Urinary bladder (tissue), 4 donors: Measurements from ENCODE around the gene RBM23. TPM values are rescaled to one million over a fixed set of nuclear protein-coding genes. Genes with fewer than 3 reads are reported as not detected.
"Not testable (repeated sequence)": the region's sequence is repeated elsewhere in the genome, so short reads cannot be mapped to it uniquely, and the experiment has no call there.

Experiments
- DNase-seq: peaks from one replicate; pipeline ENCODE4 v3.0.0-alpha.2; 2015; ENCODE audit errors: extremely low spot score
- H3K27ac ChIP-seq: one replicate; pipeline ENCODE4 v1.5.1; 2013; ENCODE audit warnings: low read depth, mild to moderate bottlenecking, moderate library complexity
- H3K36me3 ChIP-seq: one replicate; pipeline ENCODE4 v1.6.1; 2013; ENCODE audit warnings: mild to moderate bottlenecking, moderate library complexity; ENCODE audit not compliant: insufficient read depth
- H3K4me1 ChIP-seq: one replicate; pipeline ENCODE4 v1.6.1; 2013; ENCODE audit warnings: mild to moderate bottlenecking, moderate library complexity; ENCODE audit not compliant: insufficient read depth
- H3K4me3 ChIP-seq: one replicate; pipeline ENCODE4 v1.5.1; 2013; ENCODE audit warnings: low read depth, low read length
- WGBS: extraction: QIAGEN DNeasy Blood & Tissue Kit; methylation state at CpG from one replicate; pipeline ENCODE4 v1.1.7; 2013; 5-methylcytosine and 5-hydroxymethylcytosine counted together
- polyA plus RNA-seq: library from polyadenylated mRNA; stranded (reverse); fragments of 200-250 nt; gene quantifications from one replicate; pipeline ENCODE4 v1.2.3, GENCODE V29; 2013
- total RNA-seq: library from RNA; depleted of rRNA; stranded (reverse); fragments of >200 nt; gene quantifications from one replicate; pipeline ENCODE4 v1.2.3, GENCODE V29; 2014
- donor health status: healthy with polysubstance abuse.
- donor health status: healthy.

Gene RBM23
- total and polyA plus RNA-seq, 2 donors = 65.0 to 101 TPM

DNA sequence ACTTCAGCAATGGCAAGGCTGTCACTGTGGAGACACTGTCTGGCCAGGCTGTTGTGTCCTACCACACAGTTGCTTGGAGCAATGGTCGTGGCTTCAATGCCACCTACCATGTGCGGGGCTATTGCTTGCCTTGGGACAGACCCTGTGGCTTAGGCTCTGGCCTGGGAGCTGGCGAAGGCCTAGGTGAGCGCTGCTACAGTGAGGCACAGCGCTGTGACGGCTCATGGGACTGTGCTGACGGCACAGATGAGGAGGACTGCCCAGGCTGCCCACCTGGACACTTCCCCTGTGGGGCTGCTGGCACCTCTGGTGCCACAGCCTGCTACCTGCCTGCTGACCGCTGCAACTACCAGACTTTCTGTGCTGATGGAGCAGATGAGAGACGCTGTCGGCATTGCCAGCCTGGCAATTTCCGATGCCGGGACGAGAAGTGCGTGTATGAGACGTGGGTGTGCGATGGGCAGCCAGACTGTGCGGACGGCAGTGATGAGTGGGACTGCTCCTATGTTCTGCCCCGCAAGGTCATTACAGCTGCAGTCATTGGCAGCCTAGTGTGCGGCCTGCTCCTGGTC lies 43.1 kb downstream of the RBM23 start:
- Histone ChIP-seq H3K4me3 (no peak overlapping the region), H3K4me1 (peaks cover 3% of the 10 kb centered on the region), H3K27ac (no peak overlapping the region), H3K36me3 (peaks cover 4% of the 10 kb centered on the region)
- 95% methylated on average over 20 of the region's 20 CpGs for WGBS
- no peak for DNase-seq

DNA sequence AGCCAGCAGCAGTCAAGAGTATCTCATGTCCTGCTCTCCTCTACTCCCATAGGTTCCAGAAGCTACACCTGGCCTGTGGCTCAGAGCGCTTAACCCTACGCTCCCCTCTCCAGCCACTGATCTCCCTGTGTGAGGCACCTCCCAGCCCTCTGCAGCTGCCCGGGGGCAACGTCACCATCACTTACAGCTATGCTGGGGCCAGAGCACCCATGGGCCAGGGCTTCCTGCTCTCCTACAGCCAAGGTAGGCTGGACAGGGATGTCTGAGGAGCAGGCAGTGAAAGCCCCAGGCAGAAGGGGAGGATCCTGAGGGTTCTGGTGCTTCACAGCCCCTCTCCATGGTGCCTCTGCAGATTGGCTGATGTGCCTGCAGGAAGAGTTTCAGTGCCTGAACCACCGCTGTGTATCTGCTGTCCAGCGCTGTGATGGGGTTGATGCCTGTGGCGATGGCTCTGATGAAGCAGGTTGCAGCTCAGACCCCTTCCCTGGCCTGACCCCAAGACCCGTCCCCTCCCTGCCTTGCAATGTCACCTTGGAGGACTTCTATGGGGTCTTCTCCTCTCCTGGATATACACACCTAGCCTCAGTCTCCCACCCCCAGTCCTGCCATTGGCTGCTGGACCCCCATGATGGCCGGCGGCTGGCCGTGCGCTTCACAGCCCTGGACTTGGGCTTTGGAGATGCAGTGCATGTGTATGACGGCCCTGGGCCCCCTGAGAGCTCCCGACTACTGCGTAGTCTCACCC lies 43.8 kb downstream of the RBM23 start:
- H3K36me3 ChIP-seq = peaks cover 4% of the 10 kb centered on the region
- H3K27ac ChIP-seq = no peak overlapping the region
- 95% methylated on average over 15 of the region's 15 CpGs for WGBS
- peaks cover 3% of the 10 kb centered on the region for H3K4me1 ChIP-seq
- DNase-seq = no peak
- H3K4me3 ChIP-seq = no peak overlapping the region

DNA sequence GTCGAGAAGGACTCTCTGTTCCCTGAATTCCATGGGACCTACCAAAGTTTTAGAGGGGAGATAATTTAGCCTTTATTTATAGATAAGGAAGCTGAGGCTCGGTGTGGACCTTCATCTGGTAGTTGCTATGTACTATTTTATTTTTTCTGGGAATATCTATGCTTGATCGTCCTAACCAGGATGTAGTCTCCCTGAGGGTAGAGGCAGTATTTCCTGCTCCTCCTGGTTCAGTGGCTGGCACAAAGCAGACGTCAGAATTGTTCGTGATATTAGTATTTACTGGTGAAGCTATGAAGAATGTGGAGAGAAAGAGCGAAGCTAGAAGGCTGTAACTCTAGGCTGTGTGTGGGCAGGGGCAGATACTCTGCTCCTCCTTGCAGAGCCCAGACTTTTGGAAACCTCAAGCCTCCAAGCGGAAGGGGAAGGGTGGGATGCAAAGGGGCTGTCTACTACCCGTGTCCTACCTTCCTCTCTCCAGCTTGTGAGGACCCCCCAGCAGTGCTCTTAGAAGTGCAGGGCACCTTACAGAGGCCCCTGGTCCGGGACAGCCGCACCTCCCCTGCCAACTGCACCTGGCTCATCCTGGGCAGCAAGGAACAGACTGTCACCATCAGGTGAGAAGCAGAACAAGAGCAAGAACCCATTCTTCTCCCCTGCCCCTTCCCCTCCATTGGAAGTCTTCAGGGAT lies 46.0 kb downstream of the RBM23 start:
- peak overlapping the region; percentile 93 for H3K4me3 ChIP-seq
- DNase-seq = no peak
- WGBS = 41% methylated on average over 10 of the region's 10 CpGs
- peaks cover 3% of the 10 kb centered on the region for H3K4me1 ChIP-seq
- no peak overlapping the region for H3K27ac ChIP-seq
- peaks cover 4% of the 10 kb centered on the region for H3K36me3 ChIP-seq

GRCh38 chr14:22872033-22872832 lies 46.7 kb downstream of the RBM23 start:
- peak overlapping the region; percentile 93 for H3K4me3 ChIP-seq
- WGBS = under 1% methylated on average over 45 of the region's 45 CpGs
- no peak for DNase-seq
- peaks cover 3% of the 10 kb centered on the region for H3K4me1 ChIP-seq
- peak overlapping the region; percentile 98 for H3K27ac ChIP-seq
- H3K36me3 ChIP-seq = peaks cover 2% of the 10 kb centered on the region

GRCh38 chr14:22871224-22872032 lies 47.5 kb downstream of the RBM23 start, which contains the start of gene LRP10:
Gene LRP10 (plus strand): TSS chr14:22871740. CDS start chr14:22872304, 564 bp downstream.
- Histone ChIP-seq H3K4me3 (peak within 1 kb of the TSS; percentile 93), H3K27ac (peak within 1 kb of the TSS; percentile 98), H3K4me1 (peaks cover 3% of the 10 kb centered on the region), H3K36me3 (peaks cover 2% of the 10 kb centered on the region)
- DNase-seq = peak; percentile 83
- under 1% methylated on average over 50 of the region's 50 CpGs for WGBS

GRCh38 chr14:22870811-22871223 lies 48.1 kb downstream of the RBM23 start:
- no peak for DNase-seq
- peak overlapping the region; percentile 98 for H3K27ac ChIP-seq
- 3% methylated on average over 1 of the region's 1 CpG for WGBS
- H3K36me3 ChIP-seq = peaks cover 2% of the 10 kb centered on the region
- H3K4me1 ChIP-seq = peaks cover 3% of the 10 kb centered on the region
- peak overlapping the region; percentile 93 for H3K4me3 ChIP-seq

DNA sequence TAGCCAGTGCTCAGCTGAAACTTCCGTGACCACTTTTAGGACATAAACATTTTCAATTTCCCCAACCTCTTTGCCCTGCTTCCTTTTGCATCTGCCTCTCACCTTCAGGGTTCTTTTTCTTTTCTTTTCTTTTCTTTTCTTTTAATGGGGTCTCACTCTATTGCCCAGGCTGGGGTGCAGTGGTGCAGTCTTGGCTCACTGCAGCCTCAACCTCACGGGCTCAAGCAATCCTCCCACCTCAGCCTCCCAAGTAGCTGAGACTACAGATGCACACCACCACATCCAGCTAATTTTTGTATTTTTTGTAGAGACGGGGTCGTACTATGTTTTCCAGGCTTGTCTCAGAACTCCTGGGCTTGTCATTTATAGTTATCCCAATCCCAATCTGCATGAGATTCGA lies 52.1 kb downstream of the RBM23 start:
- 94% methylated on average over 5 of the region's 5 CpGs for WGBS
- no peaks in the 10 kb centered on the region for H3K36me3 ChIP-seq
- no peak for DNase-seq

DNA sequence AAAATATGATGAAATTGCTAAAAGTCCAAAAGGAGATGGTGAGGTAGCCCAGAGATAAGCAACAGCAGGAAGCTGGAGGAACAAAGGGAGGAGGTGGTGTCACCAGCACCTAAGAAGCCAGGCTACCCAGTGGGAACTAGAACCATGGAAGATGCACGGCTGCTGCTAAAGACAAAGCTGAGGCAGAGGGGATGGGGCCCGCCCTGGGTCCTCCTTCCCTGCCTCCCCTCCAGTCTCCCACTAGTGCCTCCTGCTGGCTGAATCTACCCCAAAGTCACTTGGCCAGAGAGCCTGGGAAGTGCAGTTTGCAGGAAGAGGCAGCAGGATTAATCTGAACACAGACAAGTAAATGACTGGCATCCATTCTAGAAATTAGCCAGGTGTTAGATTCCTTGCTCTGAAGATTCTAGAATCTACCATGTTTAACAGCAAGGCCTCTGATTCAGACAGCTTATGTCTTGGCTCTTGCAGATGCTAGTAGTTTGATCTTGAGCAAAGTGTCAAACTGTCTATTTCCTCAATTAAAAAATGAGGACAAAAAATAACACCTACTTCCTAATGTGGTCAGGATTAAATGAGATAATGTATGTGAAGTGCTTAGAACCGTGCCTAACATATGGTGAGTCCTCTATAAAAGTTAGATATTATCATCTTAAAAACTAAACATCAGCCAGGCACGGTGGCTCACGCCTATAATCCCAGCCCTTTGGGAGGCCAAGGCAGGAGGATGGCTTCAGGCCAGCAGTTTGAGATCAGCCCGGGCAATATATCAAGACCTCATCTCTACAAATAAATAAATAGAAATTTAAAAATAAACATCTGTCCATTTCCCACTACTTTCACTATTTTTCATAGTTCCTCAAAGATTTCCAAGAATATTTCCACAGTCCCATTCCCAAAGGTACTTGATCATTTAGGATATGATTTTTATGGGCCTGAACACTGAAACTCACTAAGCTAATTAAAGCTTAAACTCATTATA lies 53.2 kb downstream of the RBM23 start:
- WGBS = 33% methylated on average over 6 of the region's 6 CpGs

More for the DNA sequence above, 52.1 kb downstream of the RBM23 start:
- H3K4me1 ChIP-seq = no peaks in the 10 kb centered on the region
- H3K27ac ChIP-seq = no peak overlapping the region
- H3K4me3 ChIP-seq = no peak overlapping the region

DNA sequence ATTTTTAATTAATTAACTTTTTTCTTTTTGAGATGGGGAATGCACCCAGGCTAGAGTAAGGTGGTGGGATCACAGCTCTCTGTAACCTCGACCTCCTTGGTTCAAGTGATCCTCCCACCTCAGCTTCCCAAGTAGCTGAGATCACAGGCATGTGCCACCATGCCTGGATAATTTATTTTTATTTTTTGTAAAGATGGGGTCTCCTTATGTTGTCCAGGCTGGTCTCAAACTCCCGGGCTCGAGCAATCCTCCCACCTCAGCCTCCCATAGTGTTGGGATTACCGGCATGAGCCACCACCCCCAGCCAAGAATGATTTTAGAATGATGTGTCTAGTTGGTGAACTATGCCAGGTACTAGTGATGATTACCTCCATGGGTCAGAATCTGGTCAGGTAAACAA lies 54.0 kb downstream of the RBM23 start:
- Histone ChIP-seq H3K4me3 (no peak overlapping the region), H3K27ac (no peak overlapping the region), H3K36me3 (no peaks in the 10 kb centered on the region), H3K4me1 (no peaks in the 10 kb centered on the region)
- DNase-seq = no peak
- 93% methylated on average over 4 of the region's 4 CpGs for WGBS

More for the DNA sequence above, 53.2 kb downstream of the RBM23 start:
- no peaks in the 10 kb centered on the region for H3K36me3 ChIP-seq
- H3K4me1 ChIP-seq = no peaks in the 10 kb centered on the region
- no peak for DNase-seq
- no peak overlapping the region for H3K4me3 ChIP-seq
- no peak overlapping the region for H3K27ac ChIP-seq

DNA sequence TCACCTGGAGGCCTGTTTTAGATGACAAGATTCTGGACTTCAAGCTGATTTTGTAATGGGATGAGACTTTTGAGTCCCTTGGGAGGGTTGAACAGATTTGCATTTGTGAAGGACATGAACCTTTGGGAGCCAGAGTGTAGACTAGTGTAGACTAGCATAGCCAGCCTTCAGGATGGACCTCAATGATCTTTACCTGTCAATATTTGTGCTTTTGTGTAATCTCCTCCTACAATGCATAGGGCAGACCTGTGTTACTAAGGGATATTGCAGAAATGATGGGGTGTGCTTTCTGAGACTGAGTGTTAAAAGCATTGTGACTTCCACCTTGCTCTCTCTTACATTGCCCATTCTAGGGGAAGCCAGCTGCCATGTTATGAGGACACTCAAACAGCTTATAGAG lies 57.3 kb downstream of the RBM23 start:
- Histone ChIP-seq H3K27ac (no peak overlapping the region), H3K4me3 (no peak overlapping the region), H3K36me3 (no peaks in the 10 kb centered on the region), H3K4me1 (no peaks in the 10 kb centered on the region)
- DNase-seq = no peak

- not testable (repeated sequence) for DNase-seq, H3K4me1 ChIP-seq, H3K4me3 ChIP-seq, H3K36me3 ChIP-seq, H3K27ac ChIP-seq
- 83% methylated on average over 3 of the region's 3 CpGs for WGBS
Measured at GRCh38 chr14:22860377-22860776, 58.6 kb downstream of the RBM23 start.

DNA sequence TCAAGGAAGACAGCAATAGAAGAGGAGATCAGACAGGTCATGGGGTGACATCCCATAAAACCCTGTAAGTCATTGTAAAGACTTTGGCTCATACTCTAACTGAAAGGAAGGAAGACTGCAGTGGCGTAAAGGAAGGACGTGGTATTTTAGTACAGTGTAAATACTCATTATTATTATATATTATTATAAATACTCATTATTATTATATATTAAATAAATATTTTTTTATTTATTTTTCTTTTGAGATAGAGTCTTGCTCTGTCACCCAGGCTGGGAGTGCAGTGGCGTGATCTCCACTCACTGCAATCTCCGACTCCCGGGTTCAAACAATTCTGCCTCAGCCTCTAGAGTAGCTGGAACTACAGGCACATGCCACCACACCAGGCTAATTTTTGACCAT lies 62.5 kb downstream of the RBM23 start:
- 95% methylated on average over 5 of the region's 5 CpGs for WGBS
- H3K27ac ChIP-seq = no peak overlapping the region
- no peak overlapping the region for H3K4me3 ChIP-seq
- H3K36me3 ChIP-seq = no peaks in the 10 kb centered on the region
- H3K4me1 ChIP-seq = no peaks in the 10 kb centered on the region
- no peak for DNase-seq
